OCI-LY3 (cell line): Measurements from ENCODE around the gene MAP3K4.

Experiments
- H2AFZ ChIP-seq: fragments of 200-600, 300-600 bp; shearing (Covaris generic); 2 replicates; pipeline ENCODE4 v1.6.0; 2014; ENCODE audit warnings: antibody characterized with exemption, low read depth, low read length
- H3K27ac ChIP-seq: fragments of 200-600, 300-600 bp; sonication (generic); 2 replicates; pipeline ENCODE4 v1.5.1; 2014; ENCODE audit warnings: mild to moderate bottlenecking, low read length, moderate library complexity, mixed read lengths
- H3K27me3 ChIP-seq: fragments of 200-600, 300-600 bp; sonication (generic); 2 replicates; pipeline ENCODE4 v1.6.1; 2014; ENCODE audit warnings: low read depth, low read length, mixed read lengths
- H3K36me3 ChIP-seq: fragments of 200-600, 300-600 bp; sonication (generic); replicated peaks from 2 replicates; pipeline ENCODE3; 2014; ENCODE audit warnings: low read depth, low read length, mixed read lengths
- H3K4me1 ChIP-seq: fragments of 300-600, 200-600 bp; sonication (generic); 2 replicates; pipeline ENCODE4 v1.6.1; 2014; ENCODE audit warnings: low read length, mixed read lengths
- H3K4me2 ChIP-seq: fragments of 200-600, 300-600 bp; sonication (generic); 2 replicates; pipeline ENCODE4 v1.6.1; 2014; ENCODE audit warnings: low read length, mixed read lengths
- H3K4me3 ChIP-seq: fragments of 300-600, 200-600 bp; sonication (generic); 2 replicates; pipeline ENCODE4 v1.5.1; 2014; ENCODE audit warnings: antibody characterized with exemption, mild to moderate bottlenecking, low read length, moderate library complexity
- H3K79me2 ChIP-seq: fragments of 300-600, 200-600 bp; shearing (Covaris generic); 2 replicates; pipeline ENCODE4 v1.6.1; 2014; ENCODE audit warnings: mild to moderate bottlenecking, low read length, mixed read lengths
- H3K9ac ChIP-seq: fragments of 300-600, 200-600 bp; shearing (Covaris generic); 2 replicates; pipeline ENCODE4 v1.6.0; 2014; ENCODE audit warnings: mild to moderate bottlenecking, low read length, moderate library complexity
- H3K9me3 ChIP-seq: fragments of 200-600, 300-600 bp; shearing (Covaris generic); 2 replicates; pipeline ENCODE4 v1.6.1; 2014; ENCODE audit warnings: low read length, mixed read lengths; ENCODE audit not compliant: insufficient read depth
- H4K20me1 ChIP-seq: fragments of 200-600, 300-600 bp; sonication (generic); 2 replicates; pipeline ENCODE4 v1.6.1; 2016; ENCODE audit warnings: low read length, mixed read lengths; ENCODE audit not compliant: insufficient read depth
- EZH2phosphoT487 ChIP-seq: fragments of 200-600 bp; shearing (Covaris generic); IDR thresholded peaks from 2 replicates; pipeline ENCODE4 v1.6.1; 2018; ENCODE audit warnings: antibody characterized with exemption, mixed run types, low read depth
- TF ChIP-seq, protein P1 (sequence below): fragments of 200-600, 300-600 bp; sonication (generic); IDR thresholded peaks from 2 replicates; pipeline ENCODE4 v1.5.1; 2014; ENCODE audit warnings: antibody characterized with exemption, low read length, low read depth

MAP3K4 gene

GRCh38 chr6:161048641-161049040, 57.1 kb downstream of the MAP3K4 start:
- H3K36me3 ChIP-seq, result peaks cover 14% of the 10 kb centered on the region
- H4K20me1 ChIP-seq, result 0 out of 2 replicates have a peak, but pooled peaks cover 9% of the 10 kb centered on the region
- H3K4me1 ChIP-seq, result peaks cover 24% of the 10 kb centered on the region
- no peaks in the 10 kb centered on the region for H3K9me3 ChIP-seq
- H3K79me2 ChIP-seq, result peaks cover 40% of the 10 kb centered on the region
- H3K4me3 ChIP-seq, result no peak overlapping the region
- no peaks in the 10 kb centered on the region for H3K27me3 ChIP-seq
- H2AFZ ChIP-seq, result no peak overlapping the region
- no peak for TF ChIP-seq EZH2phosphoT487
- TF ChIP-seq, protein P1, sequence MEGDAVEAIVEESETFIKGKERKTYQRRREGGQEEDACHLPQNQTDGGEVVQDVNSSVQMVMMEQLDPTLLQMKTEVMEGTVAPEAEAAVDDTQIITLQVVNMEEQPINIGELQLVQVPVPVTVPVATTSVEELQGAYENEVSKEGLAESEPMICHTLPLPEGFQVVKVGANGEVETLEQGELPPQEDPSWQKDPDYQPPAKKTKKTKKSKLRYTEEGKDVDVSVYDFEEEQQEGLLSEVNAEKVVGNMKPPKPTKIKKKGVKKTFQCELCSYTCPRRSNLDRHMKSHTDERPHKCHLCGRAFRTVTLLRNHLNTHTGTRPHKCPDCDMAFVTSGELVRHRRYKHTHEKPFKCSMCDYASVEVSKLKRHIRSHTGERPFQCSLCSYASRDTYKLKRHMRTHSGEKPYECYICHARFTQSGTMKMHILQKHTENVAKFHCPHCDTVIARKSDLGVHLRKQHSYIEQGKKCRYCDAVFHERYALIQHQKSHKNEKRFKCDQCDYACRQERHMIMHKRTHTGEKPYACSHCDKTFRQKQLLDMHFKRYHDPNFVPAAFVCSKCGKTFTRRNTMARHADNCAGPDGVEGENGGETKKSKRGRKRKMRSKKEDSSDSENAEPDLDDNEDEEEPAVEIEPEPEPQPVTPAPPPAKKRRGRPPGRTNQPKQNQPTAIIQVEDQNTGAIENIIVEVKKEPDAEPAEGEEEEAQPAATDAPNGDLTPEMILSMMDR, result no peak
- H3K27ac ChIP-seq, result no peak overlapping the region
- no peak overlapping the region for H3K9ac ChIP-seq
- H3K4me2 ChIP-seq, result no peak overlapping the region

DNA sequence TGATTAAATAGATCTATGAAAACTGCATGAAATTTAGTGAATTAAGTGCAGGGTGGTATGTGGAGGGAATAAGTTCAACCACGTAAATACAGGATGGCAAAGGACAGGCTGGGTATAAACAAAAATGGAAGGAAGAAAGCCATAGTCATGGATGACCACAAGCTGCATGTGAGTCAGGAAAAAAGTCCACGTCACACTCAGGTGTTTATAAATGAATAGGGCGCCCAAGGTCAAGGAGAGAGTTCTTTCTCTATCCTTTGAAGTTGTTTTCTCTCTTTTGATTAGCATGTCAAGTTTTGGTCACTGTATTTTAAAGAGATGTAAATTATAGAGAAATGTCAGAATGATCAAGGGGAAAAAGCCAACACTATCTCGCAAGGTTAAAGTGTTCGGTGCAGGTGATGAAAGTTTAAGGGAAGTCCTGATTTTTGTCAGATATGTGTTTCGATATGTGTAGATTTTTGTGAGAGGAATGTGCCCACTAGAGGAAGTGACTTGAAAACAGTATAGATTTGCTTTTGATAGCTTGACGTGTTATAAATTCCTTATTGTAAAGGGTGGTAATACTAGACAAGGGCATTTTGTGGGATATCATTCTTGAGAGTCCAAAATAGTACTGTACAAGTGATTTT, 58.7 kb downstream of the MAP3K4 start:
- peaks cover 24% of the 10 kb centered on the region for H3K4me1 ChIP-seq
- H3K4me3 ChIP-seq, result peak overlapping the region; percentile 72
- peak overlapping the region; percentile 85 for H3K27ac ChIP-seq
- 0 out of 2 replicates have a peak, but pooled peaks cover 9% of the 10 kb centered on the region for H4K20me1 ChIP-seq
- peak overlapping the region; percentile 96 for H3K4me2 ChIP-seq
- no peak overlapping the region for H2AFZ ChIP-seq
- no peaks in the 10 kb centered on the region for H3K27me3 ChIP-seq
- H3K36me3 ChIP-seq, result peaks cover 15% of the 10 kb centered on the region
- TF ChIP-seq, protein P1, result peak; percentile 26; the same call in 1 of the 2 replicates
- TF ChIP-seq EZH2phosphoT487, result no peak
- peak overlapping the region; percentile 40; the same call in 1 of the 2 replicates for H3K9ac ChIP-seq
- peaks cover 34% of the 10 kb centered on the region for H3K79me2 ChIP-seq
- no peaks in the 10 kb centered on the region for H3K9me3 ChIP-seq

DNA sequence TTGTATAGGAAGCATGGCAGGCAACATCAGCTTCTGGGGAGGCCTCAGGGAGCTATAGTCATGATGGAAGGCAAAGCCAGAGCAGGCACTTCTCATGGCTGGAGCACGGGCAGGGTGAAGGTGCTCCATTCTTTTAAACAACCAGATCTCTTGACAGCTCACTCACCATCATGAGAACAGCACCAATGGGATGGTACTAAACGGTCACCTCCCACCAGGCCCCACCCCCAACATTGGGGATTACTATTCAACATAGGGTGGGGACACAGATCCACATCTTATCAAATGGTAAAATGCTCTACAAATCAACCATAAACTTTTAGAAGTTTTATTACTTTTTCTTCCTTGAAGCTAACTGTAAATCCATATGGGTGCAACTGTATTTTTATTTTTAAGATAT, 61.5 kb downstream of the MAP3K4 start:
- Histone ChIP-seq H3K9me3 (no peaks in the 10 kb centered on the region), H4K20me1 (peaks cover 26% of the 10 kb centered on the region)
- TF ChIP-seq, protein P1, result no peak
- no peak for TF ChIP-seq EZH2phosphoT487

GRCh38 chr6:161054876-161055275, 63.3 kb downstream of the MAP3K4 start:
- Histone ChIP-seq H3K4me3 (no peak overlapping the region), H3K79me2 (peaks cover 64% of the 10 kb centered on the region), H3K27me3 (no peaks in the 10 kb centered on the region), H3K27ac (no peak overlapping the region), H3K4me1 (peaks cover 25% of the 10 kb centered on the region), H4K20me1 (peaks cover 19% of the 10 kb centered on the region), H3K36me3 (peaks cover 16% of the 10 kb centered on the region), H3K9me3 (no peaks in the 10 kb centered on the region), H3K9ac (no peak overlapping the region), H3K4me2 (no peak overlapping the region), H2AFZ (no peak overlapping the region)
- no peak for TF ChIP-seq EZH2phosphoT487
- TF ChIP-seq, protein P1, result no peak

More for the DNA sequence above, 61.5 kb downstream of the MAP3K4 start:
- no peaks in the 10 kb centered on the region for H3K27me3 ChIP-seq
- H3K4me1 ChIP-seq, result peaks cover 34% of the 10 kb centered on the region
- no peak overlapping the region for H3K4me2 ChIP-seq
- no peak overlapping the region for H3K4me3 ChIP-seq
- no peak overlapping the region for H3K27ac ChIP-seq
- peaks cover 30% of the 10 kb centered on the region for H3K36me3 ChIP-seq
- H3K79me2 ChIP-seq, result peaks cover 50% of the 10 kb centered on the region
- H3K9ac ChIP-seq, result no peak overlapping the region
- no peak overlapping the region for H2AFZ ChIP-seq
